Heart right ventricle (tissue), 16 donors: Measurements from ENCODE around the gene GAK. TPM values are rescaled to one million over a fixed set of nuclear protein-coding genes. Genes with fewer than 3 reads are reported as not detected.

Experiments used
- ATAC-seq, 8 donors: fragments of 200-7000 bp; cut with Tn5 transposase; one replicate each; pipeline ENCODE4 v1.9.1; 2020; ENCODE audit warnings: mild to moderate bottlenecking in 8 of 8, moderate library complexity in 8 of 8, moderate number of reproducible peaks in 1 of 8
- DNase-seq, 2 donors: peaks; one replicate each; pipeline ENCODE4 v3.0.0-alpha.2; 2020
- H3K27ac ChIP-seq, 10 donors: fragments of 200-600 bp; sonication (generic) in 2 of 10; one replicate each; pipeline versions ENCODE4 v1.5.0 to v1.8.0; 2020 to 2022; ENCODE audit warnings: mild to moderate bottlenecking in 3 of 10
- H3K27me3 ChIP-seq, 7 donors: fragments of 200-600 bp; one replicate each; pipeline ENCODE4 v1.8.0; 2021 to 2022; ENCODE audit warnings: mild to moderate bottlenecking in 2 of 7
- H3K36me3 ChIP-seq, 9 donors: fragments of 200-600 bp; sonication (generic) in 1 of 9; one replicate each; pipeline versions ENCODE4 v1.5.0 to v1.8.0; 2020 to 2022; ENCODE audit warnings: mild to moderate bottlenecking in 2 of 9
- H3K4me1 ChIP-seq, 9 donors: fragments of 200-600 bp; sonication (generic) in 1 of 9; one replicate each; pipeline versions ENCODE4 v1.5.0 to v1.8.0; 2020 to 2022; ENCODE audit warnings: mild to moderate bottlenecking in 4 of 9
- H3K4me3 ChIP-seq, 10 donors: fragments of 200-600 bp; sonication (generic) in 2 of 10; one replicate each; pipeline versions ENCODE4 v1.5.0 to v1.8.0; 2020 to 2022; ENCODE audit warnings: mild to moderate bottlenecking in 7 of 10, moderate library complexity in 2 of 10
- H3K9me3 ChIP-seq, 11 donors: fragments of 200-600 bp in 10 of 11; sonication (generic) in 2 of 11; one replicate each; pipeline versions ENCODE4 v1.5.0 to v1.8.0; 2013 to 2022; ENCODE audit warnings: mild to moderate bottlenecking in 2 of 11, control low read depth in 1 of 11, moderate library complexity in 1 of 11
- WGBS, 2 donors: extraction: QIAGEN DNeasy Blood & Tissue Kit; methylation state at CpG; one replicate each; pipeline ENCODE4 v1.1.7; 2013; ENCODE audit warnings: inconsistent platforms in 1 of 2; 5-methylcytosine and 5-hydroxymethylcytosine counted together
- intact Hi-C, 10 donors: fragments of 100-400 bp; cut with DNase I; formaldehyde crosslinking; loops; one replicate each; pipeline versions ENCODE4 v1.11.1 to v1.14.2; 2022
- polyA plus RNA-seq, 2 donors: library from polyadenylated mRNA; stranded (reverse); fragments of 200-250 nt; gene quantifications; one replicate each; pipeline ENCODE4 v1.2.3, GENCODE V29; 2013
- total RNA-seq, 10 donors: library from RNA; stranded (reverse); fragmentation: NEBNext Ultra II Directional in 3 of 10; extraction: Animal tissue kit (Norgen Biotek cat#: 25700) in 3 of 10; gene quantifications; one replicate each; pipeline versions ENCODE4 v1.2.1 to v1.2.4, GENCODE V29; 2021 to 2023
- TF ChIP-seq, protein P1 (sequence below), 9 donors: fragments of 200-600 bp; sonication (generic) in 2 of 9; IDR thresholded peaks; one replicate each; pipeline versions ENCODE4 v1.5.0 to v1.8.0; 2021 to 2022; ENCODE audit warnings: antibody characterized with exemption in 9 of 9, mild to moderate bottlenecking in 5 of 9, moderate library complexity in 1 of 9
- donor health status: Arrhythmogenic right ventricular cardiomyopathy.
- donor health status: ischemic (EF 13 %, LVEDD 7.1; RV severe dilation, severe dysfunction).
- donor health status: healthy with polysubstance abuse.
- donor health status: DM: no; HTN: yes; CAD: no.
- donor health status: DM: no; HTN: no; CAD: no.
- donor health status: ischemic (EF 25% LVEDD 6.9; RV normal size, moderate dysfunction).
- donor health status: ischemic (EF 25% LVEDD 5.7; RV mildly dilated, moderate dysfunction).
- donor health status: healthy.
- donor health status: DM: yes; HTN: yes; CAD: no.
- donor health status: Ischemic cardiomyopathy.
- donor health status: ischemic (EF 35%, LVEDD 5.7; RV mildly dilated, moderate dysfunction).
- donor health status: nonischemic (EF 11% LVEDD 7.7; RV severe dilation, severe dysfunction).
- donor health status: DM: yes; HTN: yes; CAD: no.
- donor health status: PGD.
- donor health status: ischemic (EF 29% LVEDD 5.4; RV normal size, mild dysfunction).
- donor health status: nonischemic (EF 23%, LVEDD 6.1; RV moderate dilation, normal function).

The GAK gene
- total and polyA plus RNA-seq, 12 donors = 21.0 to 105 (median 29.2) TPM

DNA sequence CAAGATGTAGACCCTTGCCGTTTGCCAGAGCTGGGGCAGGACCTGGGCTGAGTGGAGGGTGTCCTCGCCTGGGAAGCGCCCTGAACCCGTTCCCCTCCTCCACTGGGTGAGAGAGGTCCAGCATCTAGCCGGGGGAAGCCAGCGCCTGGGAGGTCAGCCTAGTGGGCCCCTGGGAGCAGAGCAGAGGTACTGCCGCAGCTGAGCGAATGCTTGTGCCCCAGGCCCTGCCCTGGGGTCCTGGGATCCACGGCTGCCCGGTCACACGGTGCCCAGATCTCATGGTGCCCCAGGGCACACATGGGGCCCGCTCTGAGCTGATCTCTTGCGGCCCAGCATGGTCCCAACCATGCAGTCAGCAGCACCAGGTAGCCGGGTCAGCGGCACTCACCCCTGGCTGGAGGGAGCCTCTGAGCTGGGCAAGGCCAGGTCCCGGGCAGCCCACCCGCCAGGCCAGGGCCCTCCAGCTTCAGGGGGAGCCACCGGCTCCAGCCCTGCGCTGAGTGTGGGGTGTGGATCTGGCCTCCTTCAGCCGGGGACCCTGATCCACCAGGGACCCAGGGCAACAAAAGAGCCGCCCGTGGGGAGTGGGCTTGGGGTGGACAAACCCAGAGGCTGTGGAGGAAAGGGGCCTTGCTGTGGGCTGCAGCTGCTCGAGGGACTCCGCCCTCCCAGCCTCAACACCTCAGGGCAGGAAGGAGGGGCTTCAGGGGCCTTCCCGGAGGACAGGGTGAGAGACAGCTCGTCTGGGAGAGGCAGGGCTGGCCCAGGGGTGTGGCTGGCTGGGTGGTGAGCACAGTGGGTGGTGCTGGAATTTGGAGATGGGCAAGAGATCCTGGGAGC, 102.1 kb downstream of the GAK start:
- Histone ChIP-seq H3K27ac (peak overlapping the region in 1 of 10 donors; percentile 22), H3K4me3 (peak overlapping the region in 1 of 10 donors; percentile 22), H3K27me3 (peaks cover 8 to 49% (median 38%) of the 10 kb centered on the region in 7 donors), H3K9me3 (peaks cover 0 to 9% (median 0%) of the 10 kb centered on the region in 11 donors), H3K4me1 (peaks cover 2 to 45% (median 11%) of the 10 kb centered on the region in 9 donors), H3K36me3 (no peaks in the 10 kb centered on the region)
- 66 to 68% methylated on average over 25 to 26 of the region's 26 CpGs for WGBS, 2 donors
- DNase-seq (no peak), ATAC-seq (peak in 1 of 8 donors; percentile 27)
- intact Hi-C loops = no loop called here
- TF ChIP-seq, protein P1, sequence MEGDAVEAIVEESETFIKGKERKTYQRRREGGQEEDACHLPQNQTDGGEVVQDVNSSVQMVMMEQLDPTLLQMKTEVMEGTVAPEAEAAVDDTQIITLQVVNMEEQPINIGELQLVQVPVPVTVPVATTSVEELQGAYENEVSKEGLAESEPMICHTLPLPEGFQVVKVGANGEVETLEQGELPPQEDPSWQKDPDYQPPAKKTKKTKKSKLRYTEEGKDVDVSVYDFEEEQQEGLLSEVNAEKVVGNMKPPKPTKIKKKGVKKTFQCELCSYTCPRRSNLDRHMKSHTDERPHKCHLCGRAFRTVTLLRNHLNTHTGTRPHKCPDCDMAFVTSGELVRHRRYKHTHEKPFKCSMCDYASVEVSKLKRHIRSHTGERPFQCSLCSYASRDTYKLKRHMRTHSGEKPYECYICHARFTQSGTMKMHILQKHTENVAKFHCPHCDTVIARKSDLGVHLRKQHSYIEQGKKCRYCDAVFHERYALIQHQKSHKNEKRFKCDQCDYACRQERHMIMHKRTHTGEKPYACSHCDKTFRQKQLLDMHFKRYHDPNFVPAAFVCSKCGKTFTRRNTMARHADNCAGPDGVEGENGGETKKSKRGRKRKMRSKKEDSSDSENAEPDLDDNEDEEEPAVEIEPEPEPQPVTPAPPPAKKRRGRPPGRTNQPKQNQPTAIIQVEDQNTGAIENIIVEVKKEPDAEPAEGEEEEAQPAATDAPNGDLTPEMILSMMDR (IDR thresholded peaks at IDR 0.05) = no peak

DNA sequence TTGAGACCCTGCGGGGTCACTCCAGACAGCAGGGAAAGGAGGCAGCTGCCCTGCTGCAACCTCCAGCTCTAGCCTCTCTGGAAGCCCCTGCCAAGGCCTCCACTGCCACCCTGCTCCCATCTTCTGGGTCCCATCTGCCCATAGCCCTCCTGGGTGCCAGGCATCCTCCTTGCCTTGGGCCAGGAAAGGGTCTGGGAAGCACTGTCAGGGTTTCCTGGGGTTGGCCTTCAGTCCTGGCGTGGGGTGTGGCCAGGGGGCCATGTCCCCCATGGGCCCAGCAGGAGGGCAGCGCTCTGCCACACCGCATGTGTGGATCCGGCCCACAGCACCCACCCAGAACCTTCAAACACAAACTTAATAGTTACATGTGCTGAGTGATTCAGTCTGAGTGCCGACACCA, 102.8 kb downstream of the GAK start:
- intact Hi-C loops = no loop called here
- ATAC-seq (no peak), DNase-seq (no peak)
- Histone ChIP-seq H3K27ac (no peak overlapping the region), H3K27me3 (peaks cover 12 to 56% (median 44%) of the 10 kb centered on the region in 7 donors), H3K4me3 (no peak overlapping the region), H3K36me3 (no peaks in the 10 kb centered on the region), H3K9me3 (peaks cover 0 to 9% (median 0%) of the 10 kb centered on the region in 11 donors), H3K4me1 (peaks cover 2 to 49% (median 12%) of the 10 kb centered on the region in 9 donors)
- TF ChIP-seq, protein P1 (IDR thresholded peaks at IDR 0.05) = no peak
- 81 to 84% methylated on average over 6 of the region's 6 CpGs for WGBS, 2 donors

DNA sequence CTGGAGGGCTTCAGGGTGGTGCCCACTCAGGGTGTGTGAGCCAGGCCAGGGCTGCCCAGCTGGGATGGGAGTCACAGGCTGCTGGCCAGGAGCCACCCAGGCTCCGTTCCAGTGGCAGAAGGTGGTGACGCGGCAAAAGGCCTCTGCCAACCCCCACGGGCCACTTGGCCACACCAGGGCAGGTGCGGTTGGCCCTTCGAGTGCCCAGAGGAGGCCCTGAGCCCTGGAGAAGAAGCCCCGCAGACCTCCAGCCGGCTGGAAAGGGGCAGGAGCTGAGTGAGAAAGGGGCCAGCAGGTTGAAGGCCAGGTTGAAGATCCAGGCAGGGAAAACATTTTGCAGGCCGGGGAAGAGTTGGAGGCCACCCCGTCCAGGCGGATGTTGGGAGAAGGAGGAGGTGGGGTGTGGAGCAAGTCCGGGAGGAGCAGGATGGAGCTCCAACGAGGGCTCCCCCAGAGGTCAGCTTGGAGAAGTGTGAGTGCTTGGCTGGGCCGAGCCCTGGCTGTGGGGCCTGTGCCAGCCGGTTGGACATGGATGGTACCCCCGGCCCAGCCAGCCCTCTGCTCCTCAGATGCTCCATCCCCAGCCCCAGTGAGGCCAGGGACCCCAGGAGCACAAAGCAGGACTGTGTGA, 103.4 kb downstream of the GAK start:
- Histone ChIP-seq H3K27ac (no peak overlapping the region), H3K9me3 (peaks cover 0 to 9% (median 0%) of the 10 kb centered on the region in 11 donors), H3K36me3 (no peaks in the 10 kb centered on the region), H3K27me3 (peaks cover 12 to 62% (median 50%) of the 10 kb centered on the region in 7 donors), H3K4me3 (no peak overlapping the region), H3K4me1 (peaks cover 2 to 49% (median 12%) of the 10 kb centered on the region in 9 donors)
- intact Hi-C loops = no loop called here
- TF ChIP-seq, protein P1 (IDR thresholded peaks at IDR 0.05) = no peak
- WGBS, 2 donors = 30 to 34% methylated on average over 16 of the region's 16 CpGs
- peak in 6 of 8 donors; percentile 9 to 65 (median 44) for ATAC-seq
- DNase-seq = peak; percentile 35 to 44

DNA sequence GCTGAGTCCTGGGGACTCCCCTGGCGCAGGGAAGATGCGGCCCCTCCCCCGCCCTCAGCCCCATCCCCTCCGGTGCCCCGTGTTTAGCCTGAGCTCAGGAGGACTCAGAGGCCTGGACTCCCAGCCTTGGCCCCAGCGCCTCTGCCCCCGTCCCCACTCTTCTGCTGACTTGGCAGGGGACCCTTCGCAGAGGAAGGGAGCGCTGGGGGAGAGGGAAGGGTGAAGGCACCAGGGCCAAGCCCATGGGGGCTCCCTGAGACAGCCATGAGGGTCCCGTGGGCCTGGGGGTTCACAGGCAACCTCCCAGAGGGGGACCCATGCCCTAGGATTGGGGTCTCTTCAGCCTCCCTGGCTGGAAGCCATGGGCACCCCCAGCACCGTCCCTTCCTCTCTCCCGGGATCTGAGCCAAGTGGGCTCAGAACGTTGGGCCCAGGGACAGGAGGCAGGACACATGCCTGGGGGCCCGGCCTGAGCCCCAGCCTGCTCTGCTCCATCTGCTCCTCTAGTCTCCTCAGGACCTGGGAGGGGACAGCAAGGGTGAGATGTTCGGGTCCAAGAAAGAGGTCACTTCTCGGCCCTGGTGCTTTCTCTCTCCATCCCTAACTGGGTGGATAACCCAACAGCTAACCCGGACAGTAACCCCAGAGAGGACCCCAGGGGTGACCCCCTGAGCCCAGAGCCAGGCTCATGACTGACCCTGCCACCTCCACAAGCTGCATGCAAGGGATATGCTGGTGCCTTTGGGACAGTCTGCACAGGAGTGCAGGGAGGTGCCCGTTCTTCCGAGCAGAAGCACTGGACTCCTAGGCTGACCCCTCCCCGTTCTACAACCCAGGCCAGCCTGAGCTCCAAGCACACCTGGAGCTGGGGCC, 104.7 kb downstream of the GAK start:
- Histone ChIP-seq H3K27me3 (peaks cover 12 to 75% (median 62%) of the 10 kb centered on the region in 7 donors), H3K27ac (no peak overlapping the region), H3K4me1 (peaks cover 2 to 49% (median 12%) of the 10 kb centered on the region in 9 donors), H3K4me3 (peak overlapping the region in 3 of 10 donors; percentile 32 to 41 (median 37)), H3K36me3 (no peaks in the 10 kb centered on the region), H3K9me3 (peaks cover 0 to 9% (median 0%) of the 10 kb centered on the region in 11 donors)
- DNase-seq (no peak), ATAC-seq (no peak)
- TF ChIP-seq, protein P1 (IDR thresholded peaks at IDR 0.05) = no peak
- intact Hi-C loops = no loop called here
- 28 to 33% methylated on average over 19 to 20 of the region's 20 CpGs for WGBS, 2 donors
